ENCODE data around the gene GRIN3A.

Gene GRIN3A

GRCh38 chr9:101574731-101575333 lies 163.6 kb downstream of the GRIN3A start:
- Histone ChIP-seq H3K27ac (ENCODE audit: low read depth, low read length, poor library complexity, severe bottlenecking) (no peak overlapping the region), H3K4me2 (ENCODE audit: low read length) (no peak overlapping the region), H3K4me1 (ENCODE audit: insufficient read depth, low read length, severe bottlenecking) (no peaks in the 10 kb centered on the region), H4K20me1 (ENCODE audit: insufficient read depth, low read length) (no peaks in the 10 kb centered on the region), H3F3A (ENCODE audit: insufficient read depth, low read length) (no peaks in the 10 kb centered on the region), H3K4me3 (ENCODE audit: low read depth, low read length, poor library complexity, severe bottlenecking) (no peak overlapping the region), H3K9ac (ENCODE audit: low read length) (no peak overlapping the region), H3K79me2 (ENCODE audit: insufficient read depth, low read length) (no peaks in the 10 kb centered on the region), H2AFZ (ENCODE audit: low read length) (no peak overlapping the region), H3K9me2 (ENCODE audit: low read depth, low read length) (no peaks in the 10 kb centered on the region), H3K9me3 (ENCODE audit: low read length) (no peaks in the 10 kb centered on the region), H3K36me3 (ENCODE audit: insufficient read depth, low read length) (no peaks in the 10 kb centered on the region), H3K27me3 (ENCODE audit: insufficient read depth, low read length) (no peaks in the 10 kb centered on the region)
- TF ChIP-seq EZH2 (IDR thresholded peaks at IDR 0.05; ENCODE audit: borderline replicate concordance, low read length): no peak
- TF ChIP-seq CTCF (IDR thresholded peaks at IDR 0.05; ENCODE audit: low read length): no peak

- Histone ChIP-seq H3K4me1 (ENCODE audit: insufficient read depth, low read length, severe bottlenecking) (no peaks in the 10 kb centered on the region), H3K9ac (ENCODE audit: low read length) (no peak overlapping the region), H3K27me3 (ENCODE audit: insufficient read depth, low read length) (no peaks in the 10 kb centered on the region), H2AFZ (ENCODE audit: low read length) (no peak overlapping the region), H3K4me3 (ENCODE audit: low read depth, low read length, poor library complexity, severe bottlenecking) (no peak overlapping the region), H3K27ac (ENCODE audit: low read depth, low read length, poor library complexity, severe bottlenecking) (no peak overlapping the region), H3K79me2 (ENCODE audit: insufficient read depth, low read length) (no peaks in the 10 kb centered on the region), H3K4me2 (ENCODE audit: low read length) (no peak overlapping the region), H3K9me3 (ENCODE audit: low read length) (no peaks in the 10 kb centered on the region), H3K9me2 (ENCODE audit: low read depth, low read length) (no peaks in the 10 kb centered on the region), H3F3A (ENCODE audit: insufficient read depth, low read length) (no peaks in the 10 kb centered on the region), H4K20me1 (ENCODE audit: insufficient read depth, low read length) (no peaks in the 10 kb centered on the region), H3K36me3 (ENCODE audit: insufficient read depth, low read length) (peaks cover 7% of the 10 kb centered on the region; the same call in 1 of the 2 replicates)
- TF ChIP-seq CTCF (IDR thresholded peaks at IDR 0.05; ENCODE audit: low read length) (no peak), EZH2 (IDR thresholded peaks at IDR 0.05; ENCODE audit: borderline replicate concordance, low read length) (no peak)
Measured at GRCh38 chr9:101572316-101572715, 166.1 kb downstream of the GRIN3A start.

- no peaks in the 10 kb centered on the region for H3K9me3 ChIP-seq (ENCODE audit: low read length)
- H3K4me1 ChIP-seq (ENCODE audit: insufficient read depth, low read length, severe bottlenecking): no peaks in the 10 kb centered on the region
- H2AFZ ChIP-seq (ENCODE audit: low read length): no peak overlapping the region
- H3K36me3 ChIP-seq (ENCODE audit: insufficient read depth, low read length): peaks cover 15% of the 10 kb centered on the region; the same call in 1 of the 2 replicates
- H3K9me2 ChIP-seq (ENCODE audit: low read depth, low read length): no peaks in the 10 kb centered on the region
- no peak overlapping the region for H3K4me2 ChIP-seq (ENCODE audit: low read length)
- no peaks in the 10 kb centered on the region for H3K27me3 ChIP-seq (ENCODE audit: insufficient read depth, low read length)
- no peak overlapping the region for H3K4me3 ChIP-seq (ENCODE audit: low read depth, low read length, poor library complexity, severe bottlenecking)
- no peaks in the 10 kb centered on the region for H4K20me1 ChIP-seq (ENCODE audit: insufficient read depth, low read length)
- no peaks in the 10 kb centered on the region for H3F3A ChIP-seq (ENCODE audit: insufficient read depth, low read length)
- TF ChIP-seq CTCF (IDR thresholded peaks at IDR 0.05; ENCODE audit: low read length) (no peak), EZH2 (IDR thresholded peaks at IDR 0.05; ENCODE audit: borderline replicate concordance, low read length) (no peak)
- H3K9ac ChIP-seq (ENCODE audit: low read length): no peak overlapping the region
- H3K79me2 ChIP-seq (ENCODE audit: insufficient read depth, low read length): no peaks in the 10 kb centered on the region
- no peak overlapping the region for H3K27ac ChIP-seq (ENCODE audit: low read depth, low read length, poor library complexity, severe bottlenecking)
Measured at GRCh38 chr9:101571114-101571513, 167.3 kb downstream of the GRIN3A start.
